ENCODE measurements around the gene IMPG2.

Gene IMPG2

GRCh38 chr3:101273156-101273555 is 47.2 kb downstream of the IMPG2 start:
- DNase-seq, result no peak

DNA sequence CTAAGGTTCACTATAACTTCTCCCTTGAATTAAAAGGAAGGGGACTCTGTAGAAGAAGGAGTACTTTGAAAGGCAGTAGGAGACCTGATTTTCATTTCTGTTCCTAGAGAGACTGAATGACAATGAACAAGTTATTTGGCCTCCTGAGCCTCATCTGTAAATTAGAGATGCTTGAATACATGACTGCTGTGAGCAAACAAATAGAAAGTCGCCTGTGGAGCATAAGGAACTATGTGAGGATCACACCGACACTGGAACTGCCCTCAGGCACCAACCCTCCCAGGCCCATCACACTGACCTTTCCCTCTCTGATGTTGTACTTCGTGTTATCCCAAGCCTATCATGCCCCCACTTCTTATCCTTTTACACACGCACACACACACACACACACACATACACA is 48.6 kb downstream of the IMPG2 start:
- DNase-seq, result no peak

DNA sequence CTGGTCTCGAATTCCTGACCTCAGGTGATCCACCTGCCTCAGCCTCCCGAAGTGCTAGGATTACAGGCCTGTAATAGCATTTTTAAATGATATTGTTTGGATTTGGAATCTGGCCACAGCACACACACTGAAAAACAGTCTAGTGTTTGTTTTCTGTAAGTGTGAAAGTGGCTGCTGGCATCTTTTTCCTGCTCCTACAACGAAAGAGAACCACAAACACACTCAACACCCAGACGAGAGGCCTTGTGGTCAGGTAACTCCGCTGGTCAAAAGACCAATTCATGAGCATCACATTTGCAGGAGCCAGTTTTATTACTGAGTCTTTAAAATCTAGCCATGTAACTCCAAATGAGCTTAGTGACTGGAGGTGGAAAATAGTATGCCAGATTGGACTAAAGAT is 50.2 kb downstream of the IMPG2 start:
- no peak for DNase-seq

- no peak for DNase-seq
Measured at GRCh38 chr3:101268971-101269671, 51.3 kb downstream of the IMPG2 start.

DNA sequence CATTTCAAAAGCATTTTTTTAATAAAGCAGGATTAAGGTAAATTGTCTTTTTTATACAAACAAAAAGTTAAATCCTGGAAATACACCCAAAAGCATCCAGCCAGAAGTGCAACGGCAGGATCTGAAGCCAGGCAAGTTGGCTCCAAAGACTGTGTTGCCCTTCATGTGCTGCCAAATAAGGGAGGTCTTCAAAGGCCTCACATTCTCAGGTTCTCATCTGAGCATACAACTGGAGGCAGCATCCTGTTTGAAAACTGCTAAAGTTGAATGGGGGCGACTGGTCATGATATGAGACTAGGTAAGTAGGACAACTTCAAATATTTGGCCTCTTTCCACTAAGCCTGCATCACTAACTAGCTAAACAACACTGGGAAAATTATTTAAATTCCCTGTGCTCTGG is 52.2 kb downstream of the IMPG2 start:
- no peak for DNase-seq

DNA sequence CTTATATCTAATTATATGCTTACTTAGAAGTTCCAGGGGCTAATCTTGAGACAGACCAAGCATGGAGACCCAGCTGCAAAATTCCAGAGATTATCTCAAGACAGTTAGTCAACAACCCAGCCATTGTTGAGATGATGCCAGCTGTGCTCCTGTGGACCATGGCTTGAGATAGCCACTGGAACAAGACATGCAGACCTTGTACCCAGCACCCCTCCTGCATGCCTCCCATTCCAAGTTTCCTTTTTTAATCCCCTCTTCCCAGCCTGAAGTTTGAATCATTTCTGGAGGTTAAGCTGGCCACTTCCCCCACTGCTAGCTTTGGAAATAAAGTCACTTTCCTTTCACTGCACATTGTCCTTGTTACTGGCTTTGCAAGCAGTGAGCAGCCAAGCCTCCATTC is 53.8 kb downstream of the IMPG2 start:
- no peak for DNase-seq

GRCh38 chr3:101266071-101266470 is 54.3 kb downstream of the IMPG2 start:
- no peak for DNase-seq

GRCh38 chr3:101262393-101263240 is 57.8 kb downstream of the IMPG2 start:
- no peak for DNase-seq

DNA sequence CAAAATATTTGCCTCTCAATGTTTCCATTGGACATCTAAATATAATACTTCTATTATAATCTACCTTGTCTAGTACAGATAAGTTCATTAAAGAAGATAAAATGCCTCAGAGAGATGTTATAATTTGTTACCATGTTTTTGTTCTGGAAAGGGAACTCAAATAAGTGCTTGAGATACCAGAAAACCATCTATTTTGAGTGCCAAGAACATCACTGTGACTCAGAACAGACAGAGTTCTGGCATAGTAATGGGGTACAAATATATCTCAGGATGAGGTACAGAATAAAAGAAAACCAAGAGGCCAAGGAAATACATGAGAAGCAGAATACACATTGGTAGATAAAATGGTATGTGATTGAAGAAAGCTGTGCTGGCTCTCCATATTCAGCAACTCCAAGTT is 58.9 kb downstream of the IMPG2 start:
- DNase-seq, result no peak

- peak; percentile 50 to 56 for DNase-seq
Measured at GRCh38 chr3:101259485-101260341, 60.7 kb downstream of the IMPG2 start.

DNA sequence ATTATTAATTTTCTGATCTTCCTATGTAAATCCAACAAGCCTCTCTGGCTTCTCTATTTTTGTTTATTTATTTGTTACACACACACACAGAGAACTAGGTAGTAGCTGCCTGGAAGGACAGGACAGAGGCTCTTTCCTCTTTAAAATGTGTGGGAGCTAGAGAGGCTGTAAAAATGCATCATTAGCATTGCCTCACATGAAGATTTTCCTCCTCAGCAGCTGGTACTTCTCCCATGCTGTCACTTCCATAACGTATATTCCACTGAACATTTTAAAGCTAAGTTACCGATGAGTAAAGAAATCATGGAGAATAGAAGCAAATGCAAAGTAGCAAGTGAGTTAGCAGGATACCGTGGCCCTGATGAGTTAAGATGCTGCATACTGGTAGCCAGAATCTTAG is 63.9 kb downstream of the IMPG2 start:
- DNase-seq, result no peak

GRCh38 chr3:101255441-101255840 is 64.9 kb downstream of the IMPG2 start:
- DNase-seq, result no peak

DNA sequence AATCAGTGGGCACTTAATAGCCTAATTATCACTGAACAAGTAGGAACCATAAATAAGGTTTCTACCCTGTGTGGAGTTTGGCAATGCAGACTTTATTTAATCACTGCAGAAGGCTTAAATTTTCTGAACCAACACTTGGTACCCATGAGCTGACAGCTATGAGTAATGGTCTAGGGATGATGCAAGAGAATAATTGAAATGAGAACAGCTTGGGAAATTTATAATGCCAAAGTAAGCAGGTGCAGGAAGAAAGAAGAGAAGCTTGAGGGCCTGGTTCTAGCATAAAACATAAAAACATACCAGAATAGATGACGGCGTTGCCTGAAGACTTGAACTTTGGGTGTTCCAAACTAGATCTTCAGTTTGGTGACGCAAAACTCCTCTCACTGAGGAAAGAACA is 67.0 kb downstream of the IMPG2 start:
- no peak for DNase-seq

DNA sequence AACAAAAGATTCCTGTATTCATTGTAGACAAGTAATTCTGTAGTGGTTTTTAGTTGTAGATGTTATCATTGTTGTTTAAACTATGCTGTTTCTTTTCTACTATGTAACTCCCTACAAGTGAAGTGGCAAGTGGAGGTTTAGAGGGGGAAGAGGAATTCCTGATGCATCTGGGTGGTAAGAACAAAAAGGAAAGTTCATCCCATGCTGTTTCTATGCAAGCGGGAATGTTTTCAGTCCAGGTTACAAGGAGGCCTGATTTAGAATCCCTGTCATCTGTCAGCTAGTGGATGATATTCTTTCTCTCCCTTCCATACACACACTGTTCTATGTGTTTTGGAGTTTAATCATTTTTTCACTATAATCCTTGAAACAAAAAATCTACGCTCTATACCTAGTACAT is 67.4 kb downstream of the IMPG2 start:
- no peak for DNase-seq

DNA sequence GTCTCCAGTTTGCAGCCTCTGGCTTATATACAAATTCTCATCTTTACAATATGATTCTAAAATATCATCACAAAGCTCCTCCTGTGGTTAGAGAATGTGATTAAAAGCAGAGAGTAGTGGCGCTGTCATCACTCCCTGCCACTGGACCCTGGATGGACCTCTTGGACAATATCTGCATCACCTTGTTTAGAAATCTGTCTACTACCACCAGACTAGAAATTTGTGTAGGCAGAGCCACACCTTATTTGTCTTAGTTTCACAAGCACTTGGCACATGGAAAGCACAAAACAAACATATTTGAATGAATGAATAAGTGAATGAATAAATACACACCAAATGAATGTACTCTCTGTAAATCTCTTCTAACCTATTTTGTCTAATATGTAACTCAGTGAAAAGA is 68.1 kb downstream of the IMPG2 start:
- DNase-seq, result no peak

- DNase-seq, result no peak
Measured at GRCh38 chr3:101251441-101251840, 68.9 kb downstream of the IMPG2 start.

DNA sequence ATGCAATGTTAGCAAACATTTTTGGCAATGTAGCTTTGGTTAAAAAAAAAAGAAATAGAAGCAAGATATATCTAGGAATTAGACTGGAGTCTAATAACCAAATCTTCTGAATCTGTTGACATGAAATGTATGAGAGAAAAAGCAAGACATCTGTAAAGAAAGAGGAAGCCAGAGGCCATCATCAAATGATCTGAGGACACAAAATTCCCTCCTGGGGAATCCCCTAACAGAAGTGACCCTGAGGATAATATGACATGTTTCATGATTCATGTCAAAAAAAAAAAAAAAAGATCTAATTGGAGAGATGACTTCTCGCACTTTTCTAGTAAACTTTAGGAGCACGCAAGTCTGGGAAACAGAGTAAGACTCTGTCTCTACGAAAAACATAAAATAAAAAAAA is 70.9 kb downstream of the IMPG2 start:
- DNase-seq, result no peak

DNA sequence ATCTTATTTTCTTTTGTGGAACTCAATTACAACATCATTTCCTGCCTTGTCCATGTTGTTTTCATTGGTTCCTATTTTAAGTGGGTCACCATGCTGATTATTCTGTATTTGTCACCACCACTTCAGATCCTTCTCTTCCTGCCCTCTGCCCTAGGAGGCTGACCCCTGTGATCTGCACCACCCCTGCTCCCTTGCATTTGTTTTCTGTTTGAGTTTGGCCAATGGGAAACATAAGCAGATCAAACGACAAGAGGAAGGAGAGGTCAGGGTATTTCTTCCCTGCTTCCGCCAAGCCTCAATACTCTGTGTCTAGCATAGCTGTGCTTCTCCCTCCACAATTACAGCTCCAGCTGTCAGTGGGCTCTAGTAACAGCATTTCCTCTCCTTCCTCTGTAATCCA is 71.6 kb downstream of the IMPG2 start:
- DNase-seq, result peak in 1 of 2 experiments; percentile 2

DNA sequence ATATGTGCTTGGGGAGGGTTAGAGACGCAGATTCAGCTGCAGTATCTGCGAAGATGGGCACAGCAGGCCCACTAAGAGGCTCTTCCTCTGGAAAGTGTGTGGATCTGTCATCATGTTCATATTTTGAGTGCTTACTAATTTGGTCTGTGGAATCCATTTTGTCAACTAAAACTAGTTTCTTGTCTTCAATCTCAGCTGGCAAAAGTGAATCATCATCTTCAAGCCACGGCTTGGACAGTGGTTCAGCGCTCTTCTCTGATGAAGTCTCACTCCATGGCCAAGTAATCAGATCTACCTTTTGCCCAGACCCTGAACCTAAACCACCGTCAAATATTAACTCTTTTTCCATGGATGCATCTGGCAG is 76.2 kb downstream of the IMPG2 start:
- DNase-seq, result no peak

DNA sequence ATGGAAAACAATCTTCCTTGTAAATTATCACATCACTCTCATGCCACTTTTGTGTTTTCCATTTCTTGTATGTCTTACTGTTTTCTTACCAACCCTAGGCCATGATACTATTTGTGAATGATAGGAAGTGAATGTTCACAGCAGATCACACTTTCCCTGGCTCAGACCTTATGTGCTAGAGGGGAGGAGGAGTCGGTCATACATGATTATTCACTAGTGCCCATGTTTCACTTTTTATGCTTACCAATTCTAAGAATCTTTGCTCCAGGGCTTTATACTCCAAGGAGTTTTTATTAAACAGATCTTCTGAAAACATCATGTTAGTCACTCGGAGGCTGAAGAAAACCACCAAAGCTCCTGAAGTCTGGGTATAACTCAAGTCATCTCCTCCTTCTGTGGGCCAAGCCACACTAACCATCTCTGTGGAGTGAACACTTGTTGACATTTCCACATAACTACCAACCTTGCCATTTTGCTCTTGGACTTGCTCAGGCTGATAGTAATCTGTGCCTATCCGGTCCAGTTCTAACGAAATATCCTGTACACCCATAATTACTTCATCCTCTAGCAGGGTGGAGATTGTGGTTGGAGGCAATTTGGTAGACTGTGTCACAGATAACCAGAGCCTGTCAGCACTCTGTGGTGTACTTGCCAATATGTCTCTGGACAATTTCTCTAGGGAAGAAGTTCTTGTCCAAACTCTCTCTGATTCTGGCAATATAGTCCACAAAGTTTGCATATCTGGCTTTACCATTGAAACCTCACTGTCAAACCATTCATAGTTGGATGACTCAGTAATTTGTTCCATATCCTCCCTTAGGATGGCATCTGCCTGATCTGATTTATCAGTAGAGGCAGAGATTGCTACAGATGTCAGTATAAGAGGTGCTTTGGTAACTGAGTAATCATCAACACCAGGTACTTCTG is 76.8 kb downstream of the IMPG2 start:
- DNase-seq, result no peak

GRCh38 chr3:101240719-101241399 is 79.5 kb downstream of the IMPG2 start:
- no peak for DNase-seq

DNA sequence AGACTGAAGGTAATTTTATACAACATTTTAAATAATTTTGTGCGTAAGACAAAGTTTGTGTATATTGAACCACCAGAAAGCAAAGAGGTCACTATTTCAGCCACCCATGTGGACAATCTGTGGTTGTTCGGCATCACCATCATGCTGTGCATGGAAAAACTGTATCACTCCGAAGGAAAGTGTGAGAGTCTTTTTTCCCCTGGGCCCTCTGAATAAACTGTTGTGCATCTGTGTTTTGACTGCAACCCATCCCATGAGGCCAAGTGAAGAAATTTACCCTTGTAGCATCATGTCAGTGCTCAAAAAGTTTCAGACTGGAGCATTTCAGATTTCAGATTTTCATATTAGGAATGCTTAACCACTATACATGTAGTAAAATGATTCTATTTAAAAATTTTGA is 85.3 kb downstream of the IMPG2 start:
- DNase-seq, result no peak
